Body of pancreas (tissue), 4 donors: Measurements from ENCODE around the gene ARHGAP42. TPM values are rescaled to one million over a fixed set of nuclear protein-coding genes. Genes with fewer than 3 reads are reported as not detected.

ENCODE experiments used
- ATAC-seq: fragments of 150-250 bp; one replicate; pipeline ENCODE4 v1.9.1; 2016
- DNase-seq, 4 donors: peaks; one replicate each; pipeline ENCODE4 v3.0.0-alpha.2; 2019
- H3K27ac ChIP-seq, 4 donors: fragments of 200-600 bp; sonication (generic); 1 replicate in 3 of 4; 2 replicates in 1 of 4; pipeline versions ENCODE4 v1.5.1 to v1.6.1; 2016 to 2019; ENCODE audit warnings: mild to moderate bottlenecking in 1 of 4, mixed read lengths in 1 of 4, moderate library complexity in 1 of 4
- H3K27me3 ChIP-seq, 2 donors: fragments of 200-600 bp; sonication (generic); one replicate each; pipeline ENCODE4 v1.6.0; 2016; ENCODE audit warnings: mild to moderate bottlenecking in 1 of 2
- H3K36me3 ChIP-seq, 2 donors: fragments of 200-600 bp; sonication (generic); replicated peaks in 1 of 2; 2 replicates each; pipeline ENCODE4 v1.5.1; 2016; ENCODE audit warnings: low read depth in 2 of 2; ENCODE audit not compliant: insufficient read depth in 1 of 2
- H3K4me1 ChIP-seq: fragments of 200-600 bp; sonication (generic); one replicate; pipeline ENCODE4 v1.6.0; 2016
- H3K4me3 ChIP-seq, 2 donors: fragments of 200-600 bp; sonication (generic); 1 replicate in 1 of 2; 2 replicates in 1 of 2; pipeline ENCODE4 v1.5.1; 2016 to 2019
- H3K9me3 ChIP-seq, 3 donors: fragments of 200-600 bp; sonication (generic); 1 replicate in 2 of 3; 2 replicates in 1 of 3; pipeline ENCODE4 v1.5.1; 2016
- POLR2A ChIP-seq, 3 donors: fragments of 450-650 bp; IDR thresholded peaks; one replicate each; pipeline ENCODE4 v1.6.1; 2016; ENCODE audit warnings: antibody characterized with exemption in 3 of 3, mild to moderate bottlenecking in 2 of 3
- WGBS, 2 donors: methylation state at CpG; one replicate each; pipeline ENCODE4 v1.1.5; 2017; 5-methylcytosine and 5-hydroxymethylcytosine counted together
- intact Hi-C: fragments of 100-400 bp; cut with DNase I; formaldehyde crosslinking; loops from one replicate; pipeline ENCODE4 v1.15.1; 2023
- total RNA-seq, 2 donors: library from RNA; depleted of rRNA; stranded (reverse); fragments of >200 nt; gene quantifications; one replicate each; pipeline ENCODE4 v1.1.0, GENCODE V29; 2016
- TF ChIP-seq, protein P1 (sequence below), 7 experiments: fragments of 450-650 bp in 4 of 7; fragments of 200-600 bp in 3 of 7; sonication (generic) in 3 of 7; IDR thresholded peaks; one replicate each; pipeline ENCODE4 v1.5.1; 2016 to 2019; ENCODE audit warnings: antibody characterized with exemption in 7 of 7

Gene ARHGAP42
- total RNA-seq, 2 donors from 2014 or later: 3.6 to 4.7 TPM

DNA sequence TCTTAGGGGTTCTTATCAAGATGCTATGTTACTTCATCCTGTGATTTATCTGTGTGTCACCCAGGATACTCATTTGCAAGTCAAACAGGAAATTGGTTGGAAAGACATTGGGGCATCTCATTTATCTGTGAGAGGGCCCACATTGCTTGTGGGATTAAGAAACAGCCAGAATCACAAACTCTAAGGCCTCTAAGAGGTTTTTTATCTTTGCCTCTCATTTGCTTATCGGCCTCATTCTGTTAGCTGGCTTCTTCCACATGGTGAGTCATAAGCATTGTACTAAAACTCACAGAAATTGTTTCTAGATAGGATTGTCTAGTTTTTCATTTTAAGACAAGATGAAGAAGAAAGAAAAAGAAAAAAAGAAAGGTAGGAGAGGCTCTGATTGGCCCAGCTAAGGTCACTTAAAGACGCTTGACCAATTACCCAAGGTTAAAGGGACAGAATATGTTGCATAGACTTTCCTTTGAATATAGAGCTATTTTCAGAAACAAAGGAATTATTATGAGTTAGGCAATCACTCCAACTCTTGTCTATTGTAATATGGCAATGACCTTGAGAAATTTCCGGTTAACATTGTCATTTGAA, 121.9 kb downstream of the ARHGAP42 start:
- intact Hi-C loops: no loop called here
- no peaks in the 10 kb centered on the region for H3K9me3 ChIP-seq
- H3K27ac ChIP-seq: no peak overlapping the region
- no peaks in the 10 kb centered on the region for H3K27me3 ChIP-seq
- TF ChIP-seq, protein P1, sequence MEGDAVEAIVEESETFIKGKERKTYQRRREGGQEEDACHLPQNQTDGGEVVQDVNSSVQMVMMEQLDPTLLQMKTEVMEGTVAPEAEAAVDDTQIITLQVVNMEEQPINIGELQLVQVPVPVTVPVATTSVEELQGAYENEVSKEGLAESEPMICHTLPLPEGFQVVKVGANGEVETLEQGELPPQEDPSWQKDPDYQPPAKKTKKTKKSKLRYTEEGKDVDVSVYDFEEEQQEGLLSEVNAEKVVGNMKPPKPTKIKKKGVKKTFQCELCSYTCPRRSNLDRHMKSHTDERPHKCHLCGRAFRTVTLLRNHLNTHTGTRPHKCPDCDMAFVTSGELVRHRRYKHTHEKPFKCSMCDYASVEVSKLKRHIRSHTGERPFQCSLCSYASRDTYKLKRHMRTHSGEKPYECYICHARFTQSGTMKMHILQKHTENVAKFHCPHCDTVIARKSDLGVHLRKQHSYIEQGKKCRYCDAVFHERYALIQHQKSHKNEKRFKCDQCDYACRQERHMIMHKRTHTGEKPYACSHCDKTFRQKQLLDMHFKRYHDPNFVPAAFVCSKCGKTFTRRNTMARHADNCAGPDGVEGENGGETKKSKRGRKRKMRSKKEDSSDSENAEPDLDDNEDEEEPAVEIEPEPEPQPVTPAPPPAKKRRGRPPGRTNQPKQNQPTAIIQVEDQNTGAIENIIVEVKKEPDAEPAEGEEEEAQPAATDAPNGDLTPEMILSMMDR (IDR thresholded peaks at IDR 0.05): no peak
- TF ChIP-seq POLR2A (IDR thresholded peaks at IDR 0.05): no peak
- ATAC-seq: no peak
- H3K4me1 ChIP-seq: no peaks in the 10 kb centered on the region
- H3K36me3 ChIP-seq: no peaks in the 10 kb centered on the region
- 57 to 58% methylated on average over 3 of the region's 3 CpGs for WGBS, 2 donors
- no peak for DNase-seq
- no peak overlapping the region for H3K4me3 ChIP-seq

DNA sequence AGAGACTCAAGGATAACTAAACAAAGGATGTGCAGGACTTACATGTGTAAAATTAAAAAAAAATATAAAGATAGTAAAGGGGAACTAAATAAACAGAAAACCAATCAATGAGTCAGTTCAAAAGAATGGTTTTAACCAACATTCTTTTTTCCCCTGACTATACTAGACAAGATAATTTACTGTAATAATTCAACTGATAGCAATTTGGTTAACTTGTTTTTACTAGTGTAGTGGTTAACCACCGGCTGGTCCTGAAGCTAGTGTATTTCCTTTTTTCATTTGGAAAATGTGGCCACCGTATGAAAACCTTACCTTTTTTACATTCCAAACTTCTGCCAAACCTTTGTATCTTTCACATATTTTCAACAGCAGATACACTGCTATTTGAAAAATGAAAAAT, 123.1 kb downstream of the ARHGAP42 start:
- Histone ChIP-seq H3K36me3 (no peaks in the 10 kb centered on the region), H3K4me3 (no peak overlapping the region), H3K4me1 (no peaks in the 10 kb centered on the region), H3K27me3 (no peaks in the 10 kb centered on the region), H3K27ac (no peak overlapping the region), H3K9me3 (no peaks in the 10 kb centered on the region)
- TF ChIP-seq POLR2A (IDR thresholded peaks at IDR 0.05): no peak
- TF ChIP-seq, protein P1 (IDR thresholded peaks at IDR 0.05): no peak
- intact Hi-C loops: no loop called here
- DNase-seq (no peak), ATAC-seq (no peak)
- WGBS, 2 donors: 82 to 84% methylated on average over 2 of the region's 2 CpGs

DNA sequence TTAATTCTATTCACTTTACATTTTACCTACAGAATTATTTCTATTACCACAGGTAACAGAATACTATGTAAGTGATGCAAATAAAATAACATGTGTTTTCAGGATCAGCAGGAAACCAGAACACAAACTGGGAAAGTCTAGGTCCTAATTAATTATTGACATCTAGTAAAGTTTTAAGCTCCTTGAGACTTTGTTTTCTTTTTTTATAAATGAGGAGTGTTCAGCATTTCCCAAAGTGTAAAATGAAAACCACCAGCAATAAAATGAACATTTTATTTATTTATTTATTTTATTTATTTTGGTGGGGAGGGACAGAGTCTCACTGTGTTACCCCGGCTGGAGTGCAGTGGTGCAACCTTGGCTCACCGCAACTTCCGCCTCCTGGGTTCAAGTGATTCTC, 123.6 kb downstream of the ARHGAP42 start:
- Histone ChIP-seq H3K9me3 (no peaks in the 10 kb centered on the region), H3K4me3 (no peak overlapping the region), H3K4me1 (no peaks in the 10 kb centered on the region), H3K27me3 (no peaks in the 10 kb centered on the region), H3K27ac (no peak overlapping the region), H3K36me3 (no peaks in the 10 kb centered on the region)
- ATAC-seq: no peak
- TF ChIP-seq, protein P1 (IDR thresholded peaks at IDR 0.05): no peak
- no peak for TF ChIP-seq POLR2A (IDR thresholded peaks at IDR 0.05)
- intact Hi-C loops: no loop called here
- WGBS, 2 donors: 85 to 95% methylated on average over 3 of the region's 3 CpGs
- no peak for DNase-seq

DNA sequence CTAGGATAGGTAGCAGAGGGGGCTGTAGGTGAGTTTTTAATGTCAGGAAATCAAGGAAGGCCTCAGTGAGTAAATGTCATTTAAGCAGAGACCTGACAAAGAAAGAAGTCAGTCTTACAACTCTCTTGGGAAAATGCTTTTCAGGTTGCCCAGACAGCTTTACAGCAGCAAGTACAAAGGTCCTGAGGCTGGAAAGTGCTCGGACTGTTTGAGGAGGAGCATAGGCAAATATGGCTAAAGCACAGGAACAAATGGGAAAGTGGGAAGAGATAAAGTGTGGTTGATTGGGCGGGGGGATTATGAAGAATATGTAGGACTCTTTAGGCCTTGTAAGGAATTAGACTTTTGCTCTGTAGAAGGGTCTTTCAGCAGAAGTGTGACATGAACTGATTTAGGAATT, 125.4 kb downstream of the ARHGAP42 start:
- Histone ChIP-seq H3K27me3 (no peaks in the 10 kb centered on the region), H3K4me1 (no peaks in the 10 kb centered on the region), H3K27ac (no peak overlapping the region), H3K4me3 (no peak overlapping the region), H3K9me3 (no peaks in the 10 kb centered on the region), H3K36me3 (no peaks in the 10 kb centered on the region)
- no peak for ATAC-seq
- TF ChIP-seq, protein P1 (IDR thresholded peaks at IDR 0.05): no peak
- no peak for TF ChIP-seq POLR2A (IDR thresholded peaks at IDR 0.05)
- DNase-seq: no peak
- intact Hi-C loops: no loop called here
- 73 to 88% methylated on average over 2 of the region's 2 CpGs for WGBS, 2 donors

DNA sequence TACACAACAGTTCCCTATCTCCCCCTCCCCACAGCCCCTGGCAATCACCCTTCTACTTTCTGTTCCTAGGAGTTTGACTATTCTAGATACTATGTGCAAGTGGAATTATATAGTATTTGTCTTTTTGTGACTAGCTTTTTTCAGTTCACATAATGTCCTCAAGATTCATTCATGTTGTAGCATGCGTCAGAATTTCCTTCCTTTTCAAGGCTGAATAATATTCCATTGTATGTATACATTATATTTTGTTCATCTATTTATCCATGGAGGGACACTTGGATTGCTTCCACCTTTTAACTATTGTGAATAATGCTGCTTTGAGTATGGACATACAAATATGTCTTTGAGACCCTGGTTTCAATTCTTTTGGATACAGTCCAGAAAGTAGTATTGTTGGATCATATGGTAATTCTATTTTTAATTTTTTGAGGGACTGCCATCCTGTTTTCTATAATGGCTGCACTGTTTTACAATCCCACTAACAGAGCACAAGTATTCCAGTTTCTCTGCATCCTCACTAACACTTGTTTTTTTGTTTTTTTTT, 128.8 kb downstream of the ARHGAP42 start:
- Histone ChIP-seq H3K27ac (no peak overlapping the region), H3K4me1 (no peaks in the 10 kb centered on the region), H3K27me3 (no peaks in the 10 kb centered on the region), H3K4me3 (no peak overlapping the region), H3K9me3 (no peaks in the 10 kb centered on the region), H3K36me3 (no peaks in the 10 kb centered on the region)
- TF ChIP-seq, protein P1 (IDR thresholded peaks at IDR 0.05): no peak
- TF ChIP-seq POLR2A (IDR thresholded peaks at IDR 0.05): no peak
- ATAC-seq (no peak), DNase-seq (no peak)
- intact Hi-C loops: no loop called here
- 78 to 98% methylated on average over 1 of the region's 1 CpG for WGBS, 2 donors
